H1 (cell line): Measurements from ENCODE around the gene INO80. TPM values are rescaled to one million over a fixed set of nuclear protein-coding genes. Genes with fewer than 3 reads are reported as not detected.

ENCODE experiments used
- CTCF ChIA-PET: fragments of 300-600 bp; sonication (Branson Sonifier 250); formaldehyde crosslinking; loops from one replicate; lab custom pipeline; 2021; ENCODE audit not compliant: partially characterized antibody; lab: Charles Lee
- POLR2A ChIA-PET: fragments of 300-600 bp; sonication (Branson Sonifier 250); formaldehyde crosslinking; loops from one replicate; lab custom pipeline; 2021; ENCODE audit warnings: inconsistent platforms; ENCODE audit not compliant: partially characterized antibody; lab: Charles Lee
- DNase-seq, 2 experiments: peaks; one replicate each; pipeline versions ENCODE4 v3.0.0 to v3.0.0-alpha.2; 2010 to 2022; ENCODE audit warnings: low spot score in 2 of 2, low read depth in 1 of 2, mixed read lengths in 1 of 2
- FAIRE-seq: peaks from 2 replicates; lab custom pipeline; 2011; peaks lifted over from hg19 to GRCh38; lab: Jason Lieb, UNC
- H2AFZ ChIP-seq: 2 replicates; pipeline ENCODE4 v1.8.1; 2012; ENCODE audit warnings: low read length, inconsistent platforms
- H2AK5ac ChIP-seq: 2 replicates; pipeline ENCODE4 v1.6.1; 2013; ENCODE audit warnings: low read depth, low read length
- H2BK120ac ChIP-seq: replicated peaks from 2 replicates; pipeline ENCODE3; 2013; ENCODE audit warnings: low read depth, low read length, inconsistent platforms
- H2BK12ac ChIP-seq: 2 replicates; pipeline ENCODE4 v1.6.1; 2013; ENCODE audit warnings: low read depth, low read length
- H2BK15ac ChIP-seq: 2 replicates; pipeline ENCODE4 v1.6.1; 2013; ENCODE audit warnings: low read length
- H2BK20ac ChIP-seq: 2 replicates; pipeline ENCODE4 v1.6.1; 2013; ENCODE audit warnings: low read length
- H2BK5ac ChIP-seq: 2 replicates; pipeline ENCODE4 v1.6.1; 2013; ENCODE audit warnings: low read depth, low read length
- H3K14ac ChIP-seq: 2 replicates; pipeline ENCODE4 v1.6.1; 2013; ENCODE audit warnings: inconsistent platforms; ENCODE audit not compliant: insufficient read length
- H3K18ac ChIP-seq: 2 replicates; pipeline ENCODE4 v1.6.1; 2013; ENCODE audit warnings: low read length; ENCODE audit errors: extremely low read depth
- H3K23ac ChIP-seq: 2 replicates; pipeline ENCODE4 v1.6.1; 2013; ENCODE audit warnings: inconsistent platforms; ENCODE audit not compliant: insufficient read length
- H3K23me2 ChIP-seq: 2 replicates; pipeline ENCODE4 v1.6.1; 2013; ENCODE audit warnings: low read depth, low read length
- H3K27ac ChIP-seq: 2 replicates; pipeline ENCODE4 v1.6.1; 2011; ENCODE audit warnings: low read depth, low read length, inconsistent platforms
- H3K27me3 ChIP-seq, 4 experiments: replicated peaks in 1 of 4; 1 replicate in 1 of 4; 2 replicates in 3 of 4; pipeline versions ENCODE4 v1.6.1 to v1.8.1; 2011 to 2013; ENCODE audit warnings: low read length in 3 of 4, mild to moderate bottlenecking in 3 of 4, inconsistent platforms in 2 of 4, mixed read lengths in 2 of 4, moderate library complexity in 1 of 4; ENCODE audit not compliant: control insufficient read depth in 3 of 4, insufficient read depth in 3 of 4; ENCODE audit errors: extremely low read depth in 1 of 4
- H3K36me3 ChIP-seq, 4 experiments: 2 replicates each; pipeline versions ENCODE4 v1.6.1 to v1.8.1; 2011 to 2013; ENCODE audit warnings: mild to moderate bottlenecking in 4 of 4, low read length in 3 of 4, moderate library complexity in 2 of 4, control low read depth in 1 of 4, inconsistent platforms in 1 of 4; ENCODE audit not compliant: insufficient read depth in 4 of 4, control insufficient read depth in 2 of 4
- H3K4ac ChIP-seq: replicated peaks from 2 replicates; pipeline ENCODE3; 2013; ENCODE audit warnings: low read length, low read depth, mixed read lengths, inconsistent platforms; ENCODE audit not compliant: insufficient read length
- H3K4me1 ChIP-seq, 4 experiments: replicated peaks in 1 of 4; 1 replicate in 1 of 4; 2 replicates in 3 of 4; pipeline versions ENCODE4 v1.6.1 to v1.8.1; 2011 to 2013; ENCODE audit warnings: low read length in 3 of 4, inconsistent platforms in 2 of 4, mixed read lengths in 1 of 4; ENCODE audit not compliant: insufficient read depth in 4 of 4, control insufficient read depth in 3 of 4
- H3K4me2 ChIP-seq, 2 experiments: 2 replicates each; pipeline versions ENCODE4 v1.6.1 to v1.8.1; 2011 to 2013; ENCODE audit warnings: low read depth in 2 of 2, low read length in 2 of 2, control low read depth in 1 of 2, inconsistent platforms in 1 of 2, mild to moderate bottlenecking in 1 of 2; ENCODE audit not compliant: insufficient read depth in 1 of 2
- H3K4me3 ChIP-seq, 4 experiments: fragments of 200-600, 300-600 bp in 1 of 4; sonication (generic), shearing (Covaris generic), sonication (Bioruptor Twin) in 1 of 4; 2 replicates each; pipeline versions ENCODE4 v1.5.1 to v1.8.1; 2011 to 2016; ENCODE audit warnings: low read length in 4 of 4, low read depth in 3 of 4, control low read depth in 2 of 4, inconsistent platforms in 2 of 4, mild to moderate bottlenecking in 2 of 4, mixed read lengths in 1 of 4, moderate library complexity in 1 of 4; ENCODE audit not compliant: insufficient read depth in 2 of 4; ENCODE audit errors: extremely low read depth in 1 of 4
- H3K56ac ChIP-seq: replicated peaks from 2 replicates; pipeline ENCODE3; 2013; ENCODE audit warnings: low read depth, mild to moderate bottlenecking, mixed read lengths, low read length, inconsistent platforms; ENCODE audit not compliant: insufficient read length
- H3K79me1 ChIP-seq: 2 replicates; pipeline ENCODE4 v1.6.1; 2013; ENCODE audit warnings: low read depth, low read length, control low read depth
- H3K79me2 ChIP-seq, 2 experiments: 2 replicates each; pipeline versions ENCODE4 v1.6.1 to v1.8.1; 2012 to 2013; ENCODE audit warnings: low read length in 2 of 2, mild to moderate bottlenecking in 2 of 2, inconsistent platforms in 1 of 2; ENCODE audit not compliant: insufficient read depth in 2 of 2, control insufficient read depth in 1 of 2
- H3K9ac ChIP-seq, 4 experiments: replicated peaks in 1 of 4; 1 replicate in 1 of 4; 2 replicates in 3 of 4; pipeline versions ENCODE4 v1.6.1 to v1.8.1; 2011 to 2013; ENCODE audit warnings: low read depth in 3 of 4, low read length in 3 of 4, control low read depth in 2 of 4, mild to moderate bottlenecking in 2 of 4, moderate library complexity in 2 of 4, inconsistent platforms in 1 of 4; ENCODE audit errors: extremely low read depth in 1 of 4
- H3K9me3 ChIP-seq, 2 experiments: 2 replicates each; pipeline versions ENCODE4 v1.6.1 to v1.8.1; 2012 to 2013; ENCODE audit warnings: mild to moderate bottlenecking in 2 of 2, moderate library complexity in 2 of 2, control low read depth in 1 of 2, inconsistent platforms in 1 of 2, low read depth in 1 of 2, low read length in 1 of 2, mixed read lengths in 1 of 2; ENCODE audit not compliant: insufficient read depth in 2 of 2
- H4K20me1 ChIP-seq, 2 experiments: replicated peaks in 1 of 2; 2 replicates each; pipeline versions ENCODE3 to v1.8.1; 2011 to 2013; ENCODE audit warnings: inconsistent platforms in 2 of 2, low read length in 2 of 2, mild to moderate bottlenecking in 1 of 2; ENCODE audit not compliant: insufficient read depth in 2 of 2, control insufficient read depth in 1 of 2
- H4K5ac ChIP-seq: 2 replicates; pipeline ENCODE4 v1.6.1; 2013; ENCODE audit warnings: low read length, low read depth, mixed read lengths, inconsistent platforms; ENCODE audit not compliant: insufficient read length
- H4K8ac ChIP-seq: 2 replicates; pipeline ENCODE4 v1.8.0; 2013; ENCODE audit warnings: mild to moderate bottlenecking, moderate library complexity, low read length, inconsistent platforms; ENCODE audit not compliant: insufficient read depth; ENCODE audit errors: extremely low read depth
- H4K91ac ChIP-seq: replicated peaks from 2 replicates; pipeline ENCODE3; 2013; ENCODE audit warnings: low read length, mixed read lengths, inconsistent platforms; ENCODE audit not compliant: insufficient read length
- WGBS, 2 experiments: shearing (Covaris generic) in 1 of 2; methylation state at CpG; one replicate each; pipeline versions ENCODE4 v1.1.6 to v1.1.7; 2013 to 2015; ENCODE audit warnings: low lambda C conversion rate in 2 of 2, mixed read lengths in 2 of 2, inconsistent platforms in 1 of 2, low coverage in 1 of 2, missing lambda C conversion rate in 1 of 2; ENCODE audit not compliant: insufficient replicate concordance in 2 of 2, insufficient coverage in 1 of 2, insufficient read length in 1 of 2; ENCODE audit errors: extremely low coverage in 1 of 2, missing lambda C conversion rate in 1 of 2; 5-methylcytosine and 5-hydroxymethylcytosine counted together
- polyA plus RNA-seq, 7 experiments: library from polyadenylated mRNA; depleted of rRNA in 3 of 7; stranded (reverse) in 5 of 7; unstranded in 2 of 7; fragments of >200 nt in 5 of 7; fragments of 200-250 nt in 2 of 7; gene quantifications; 1 replicate in 5 of 7; 2 replicates in 1 of 7; 4 replicates in 1 of 7; pipeline versions ENCODE4 v1.2.1 to v1.2.3, GENCODE V29; 2011 to 2013; ENCODE audit warnings: missing spikeins in 2 of 7, mixed read lengths in 2 of 7
- total RNA-seq: library from RNA; stranded (reverse); fragmentation: NEBNext Ultra II Directional; extraction: Animal tissue kit (Norgen Biotek cat#: 25700); gene quantifications from 2 replicates; pipeline ENCODE4 v1.2.1, GENCODE V29; 2021

The INO80 gene
- total and polyA plus RNA-seq, 2 of the 8 experiments (the other 6 are each of a cell fraction or from before 2014, with no cell fraction given), result 4.3 to 24.5 TPM

GRCh38 chr15:40944510-40945296, 171.4 kb downstream of the INO80 start:
- H2BK20ac ChIP-seq, result no peak overlapping the region
- H3K79me1 ChIP-seq, result no peaks in the 10 kb centered on the region
- no peak overlapping the region for H2BK12ac ChIP-seq
- DNase-seq (no peak), FAIRE-seq (no peak)
- H3K4ac ChIP-seq, result no peak overlapping the region
- H4K5ac ChIP-seq, result no peak overlapping the region
- no peak overlapping the region for H3K4me3 ChIP-seq
- no peaks in the 10 kb centered on the region for H3K9me3 ChIP-seq
- no peak overlapping the region for H3K18ac ChIP-seq
- no peak overlapping the region for H3K14ac ChIP-seq
- H3K56ac ChIP-seq, result no peak overlapping the region
- no peak overlapping the region for H2BK15ac ChIP-seq
- WGBS, 2 experiments, result 94% methylated on average over 11 of the region's 11 CpGs; no CpG with 5 or more reads in 1 of the 2 experiments
- H3K23ac ChIP-seq, result no peak overlapping the region
- peaks cover 0 to 33% (median 14%) of the 10 kb centered on the region in 4 experiments; a peak in 6 of 7 replicates for H3K4me1 ChIP-seq
- no peak overlapping the region for H2AFZ ChIP-seq
- no peak overlapping the region for H4K91ac ChIP-seq
- H2BK120ac ChIP-seq, result no peak overlapping the region
- no peak overlapping the region for H3K27ac ChIP-seq
- no peak overlapping the region for H2AK5ac ChIP-seq
- no peak overlapping the region for H4K8ac ChIP-seq
- H3K79me2 ChIP-seq, result no peaks in the 10 kb centered on the region
- no peaks in the 10 kb centered on the region; a peak in 1 of 8 replicates for H3K36me3 ChIP-seq
- peaks cover 5% of the 10 kb centered on the region for H3K23me2 ChIP-seq
- ChIA-PET CTCF (interaction anchor here (0.6 to 33.1 kb wide), 6 partner anchors 20 to 78 kb away, joined by 3 to 590 read pairs (median 7); partner anchors contain the start of gene DLL4), POLR2A (interaction anchor here (28.7 to 43.8 kb wide), 2 partner anchors 7 to 9 kb away, joined by 1505 read pairs; partner anchors contain the start of genes CHAC1 and DLL4)
- H2BK5ac ChIP-seq, result no peak overlapping the region
- H4K20me1 ChIP-seq, result no peaks in the 10 kb centered on the region
- peaks cover 0 to 24% (median 15%) of the 10 kb centered on the region in 4 experiments; a peak in 6 of 7 replicates for H3K27me3 ChIP-seq
- H3K9ac ChIP-seq, result no peak overlapping the region
- H3K4me2 ChIP-seq, result no peak overlapping the region
